Immature natural killer cell (primary cell): ENCODE data around the gene TAS2R41. TPM values are rescaled to one million over a fixed set of nuclear protein-coding genes. Genes with fewer than 3 reads are reported as not detected.
"Not testable (repeated sequence)": the region's sequence is repeated elsewhere in the genome, so short reads cannot be mapped to it uniquely, and the experiment has no call there.

Experiments used
- DNase-seq, 3 donors: peaks; one replicate each; pipeline ENCODE4 v3.0.0; 2022; ENCODE audit warnings: mixed read lengths in 1 of 3
- H3K27ac Mint-ChIP-seq, 6 donors: one replicate each; pipeline ENCODE4 v1.8.0; 2020; ENCODE audit warnings: mixed read lengths in 6 of 6, mild to moderate bottlenecking in 5 of 6, inconsistent platforms in 4 of 6, moderate library complexity in 3 of 6
- H3K27me3 Mint-ChIP-seq, 3 donors: one replicate each; pipeline ENCODE4 v1.8.0; 2020 to 2021; ENCODE audit warnings: low read depth in 3 of 3, mild to moderate bottlenecking in 3 of 3, mixed read lengths in 3 of 3, moderate library complexity in 3 of 3, inconsistent platforms in 1 of 3
- H3K36me3 Mint-ChIP-seq, 3 donors: one replicate each; pipeline ENCODE4 v1.8.0; 2020; ENCODE audit warnings: mixed read lengths in 3 of 3, inconsistent platforms in 2 of 3, mild to moderate bottlenecking in 2 of 3
- H3K4me1 Mint-ChIP-seq, 2 donors: one replicate each; pipeline ENCODE4 v1.8.0; 2020; ENCODE audit warnings: inconsistent platforms in 2 of 2, mild to moderate bottlenecking in 2 of 2, mixed read lengths in 2 of 2, moderate library complexity in 1 of 2
- H3K4me3 Mint-ChIP-seq, 5 donors: one replicate each; pipeline ENCODE4 v1.8.0; 2020; ENCODE audit warnings: mild to moderate bottlenecking in 5 of 5, mixed read lengths in 5 of 5, inconsistent platforms in 3 of 5, moderate library complexity in 3 of 5
- H3K9me3 Mint-ChIP-seq, 6 donors: one replicate each; pipeline ENCODE4 v1.8.0; 2020; ENCODE audit warnings: mild to moderate bottlenecking in 6 of 6, mixed read lengths in 6 of 6, inconsistent platforms in 4 of 6, moderate library complexity in 3 of 6
- polyA plus RNA-seq, 3 donors: library from polyadenylated mRNA; unstranded; fragments of 300-500 nt; fragmentation: Illumina TruSeq; gene quantifications; one replicate each; pipeline ENCODE4 v1.2.3, GENCODE V29; 2021

TAS2R41 gene
- polyA plus RNA-seq, 3 donors from 2014 or later = not detected

GRCh38 chr7:143507534-143508055 is 29.9 kb downstream of the TAS2R41 start:
- Mint-ChIP-seq H3K27me3 (peaks cover 0 to 8% (median 2%) of the 10 kb centered on the region in 3 donors), H3K36me3 (no peaks in the 10 kb centered on the region), H3K4me1 (no peaks in the 10 kb centered on the region), H3K9me3 (no peaks in the 10 kb centered on the region), H3K27ac (no peak overlapping the region), H3K4me3 (no peak overlapping the region)
- DNase-seq = no peak

DNA sequence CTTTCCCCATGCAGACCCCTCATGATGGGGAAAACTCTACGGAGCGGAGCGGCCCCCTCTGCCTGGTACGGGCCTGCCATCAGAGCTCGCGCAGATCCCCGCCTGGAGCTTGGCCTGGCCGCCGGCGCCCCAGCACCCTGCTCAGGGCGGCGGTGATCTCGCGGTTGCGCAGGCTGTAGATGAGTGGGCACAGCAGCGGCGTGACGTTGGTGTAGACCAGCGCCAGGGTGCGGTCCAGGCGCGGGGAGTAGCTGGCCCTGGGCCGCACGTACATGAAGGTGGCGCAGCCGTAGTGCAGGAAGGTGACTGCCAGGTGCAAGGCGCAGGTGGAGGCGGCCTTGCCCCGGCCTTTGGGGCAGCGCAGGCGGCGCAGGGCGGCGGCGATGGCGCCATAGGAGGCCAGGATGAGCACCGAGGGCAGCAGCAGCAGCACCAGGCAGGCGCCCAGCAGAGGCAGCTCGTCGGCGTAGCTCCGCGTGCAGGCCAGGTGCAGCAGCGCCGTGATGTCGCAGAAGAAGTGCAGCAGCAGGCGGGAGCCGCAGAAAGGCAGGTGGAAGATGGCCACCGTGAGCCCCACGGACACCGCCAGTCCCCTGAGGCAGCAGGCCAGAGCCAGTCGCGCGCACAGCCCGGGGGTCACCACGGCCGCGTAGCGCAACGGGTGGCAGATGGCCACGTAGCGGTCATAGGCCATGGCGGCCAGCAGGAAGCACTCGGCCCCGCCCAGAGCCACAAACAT is 33.4 kb downstream of the TAS2R41 start:
- no peaks in the 10 kb centered on the region for H3K4me1 Mint-ChIP-seq
- H3K4me3 Mint-ChIP-seq = no peak overlapping the region

DNA sequence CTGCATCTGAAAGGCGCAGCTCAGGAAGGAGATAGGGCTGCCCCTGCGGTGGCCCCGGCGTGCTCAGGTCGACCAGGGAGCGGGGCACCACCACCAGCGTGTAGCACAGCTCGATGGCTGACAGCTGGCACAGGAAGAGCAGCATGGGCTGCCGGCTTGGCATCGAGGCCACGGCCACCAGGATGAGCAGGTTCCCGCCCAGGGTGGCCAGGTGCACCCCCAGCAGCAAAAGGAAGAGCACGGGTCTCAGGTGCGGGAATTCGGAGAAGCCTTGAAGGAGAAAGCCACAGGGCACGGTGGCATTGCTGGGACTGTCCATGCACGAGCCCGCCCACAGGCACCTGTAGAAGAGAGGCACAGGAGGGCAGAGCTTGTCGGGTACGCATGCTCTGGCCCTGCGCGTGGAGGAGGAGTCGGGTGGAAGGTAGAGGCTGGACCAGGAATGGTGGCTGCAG is 33.9 kb downstream of the TAS2R41 start:
- H3K27me3 Mint-ChIP-seq = peaks cover 0 to 3% (median 2%) of the 10 kb centered on the region in 3 donors
- no peaks in the 10 kb centered on the region for H3K9me3 Mint-ChIP-seq
- no peaks in the 10 kb centered on the region for H3K36me3 Mint-ChIP-seq
- H3K27ac Mint-ChIP-seq = no peak overlapping the region
- H3K4me1 Mint-ChIP-seq = no peaks in the 10 kb centered on the region
- DNase-seq = no peak
- H3K4me3 Mint-ChIP-seq = no peak overlapping the region

More for the DNA sequence above, 33.4 kb downstream of the TAS2R41 start:
- DNase-seq = no peak
- Mint-ChIP-seq H3K9me3 (no peaks in the 10 kb centered on the region), H3K27ac (no peak overlapping the region), H3K27me3 (peaks cover 0 to 4% (median 3%) of the 10 kb centered on the region in 3 donors), H3K36me3 (no peaks in the 10 kb centered on the region)

DNA sequence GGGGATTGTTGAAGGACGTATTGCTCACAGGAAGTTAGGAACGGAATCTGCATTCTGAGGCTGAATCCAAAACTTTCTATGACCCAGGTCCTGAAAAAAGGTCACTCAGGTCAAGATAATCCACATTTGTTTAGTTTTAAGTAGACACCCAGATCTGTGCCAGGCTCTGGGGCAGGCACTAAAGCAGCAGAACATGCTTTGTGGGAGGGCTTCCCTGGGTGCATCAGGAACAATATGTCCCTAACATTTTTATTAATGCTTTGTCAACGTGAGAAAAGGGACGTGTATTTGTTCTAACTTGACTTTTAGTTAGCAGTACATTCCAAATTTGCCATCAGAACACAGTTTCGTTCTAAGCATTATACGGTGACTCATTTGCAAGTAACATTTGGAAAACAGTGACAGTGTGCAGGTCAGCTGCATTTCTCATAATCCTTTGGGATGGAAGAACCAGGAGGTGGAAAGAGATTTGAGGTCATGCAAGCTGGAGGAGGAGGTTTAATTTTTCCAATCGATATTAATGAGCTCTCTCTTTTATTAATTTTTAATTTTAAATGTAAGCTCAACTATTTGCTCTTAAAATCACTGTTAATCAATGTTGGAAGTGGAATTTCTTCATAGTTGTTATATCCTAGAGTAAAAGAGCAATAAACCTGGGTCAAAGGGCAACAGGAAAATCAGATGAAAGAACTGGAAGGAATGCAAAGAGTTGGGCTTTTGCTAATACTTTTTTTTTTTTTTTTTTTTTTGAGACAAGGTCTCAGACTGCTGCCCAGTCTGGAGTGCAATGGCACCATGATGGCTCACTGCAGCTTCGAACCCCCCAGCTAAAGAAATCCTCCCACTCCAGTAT is 35.0 kb downstream of the TAS2R41 start:
- Mint-ChIP-seq H3K27me3 (peaks cover 0 to 2% (median 2%) of the 10 kb centered on the region in 3 donors), H3K9me3 (no peaks in the 10 kb centered on the region), H3K4me3 (no peak overlapping the region), H3K27ac (no peak overlapping the region), H3K4me1 (no peaks in the 10 kb centered on the region), H3K36me3 (no peaks in the 10 kb centered on the region)
- no peak for DNase-seq

- peaks cover 0 to 2% (median 0%) of the 10 kb centered on the region in 3 donors for H3K27me3 Mint-ChIP-seq
- H3K4me3 Mint-ChIP-seq = no peak overlapping the region
- no peaks in the 10 kb centered on the region for H3K9me3 Mint-ChIP-seq
- no peak overlapping the region for H3K27ac Mint-ChIP-seq
- no peaks in the 10 kb centered on the region for H3K4me1 Mint-ChIP-seq
- H3K36me3 Mint-ChIP-seq = no peaks in the 10 kb centered on the region
- DNase-seq = no peak
These were observed 36.8 kb downstream of the TAS2R41 start for GRCh38 chr7:143514487-143514886.

DNA sequence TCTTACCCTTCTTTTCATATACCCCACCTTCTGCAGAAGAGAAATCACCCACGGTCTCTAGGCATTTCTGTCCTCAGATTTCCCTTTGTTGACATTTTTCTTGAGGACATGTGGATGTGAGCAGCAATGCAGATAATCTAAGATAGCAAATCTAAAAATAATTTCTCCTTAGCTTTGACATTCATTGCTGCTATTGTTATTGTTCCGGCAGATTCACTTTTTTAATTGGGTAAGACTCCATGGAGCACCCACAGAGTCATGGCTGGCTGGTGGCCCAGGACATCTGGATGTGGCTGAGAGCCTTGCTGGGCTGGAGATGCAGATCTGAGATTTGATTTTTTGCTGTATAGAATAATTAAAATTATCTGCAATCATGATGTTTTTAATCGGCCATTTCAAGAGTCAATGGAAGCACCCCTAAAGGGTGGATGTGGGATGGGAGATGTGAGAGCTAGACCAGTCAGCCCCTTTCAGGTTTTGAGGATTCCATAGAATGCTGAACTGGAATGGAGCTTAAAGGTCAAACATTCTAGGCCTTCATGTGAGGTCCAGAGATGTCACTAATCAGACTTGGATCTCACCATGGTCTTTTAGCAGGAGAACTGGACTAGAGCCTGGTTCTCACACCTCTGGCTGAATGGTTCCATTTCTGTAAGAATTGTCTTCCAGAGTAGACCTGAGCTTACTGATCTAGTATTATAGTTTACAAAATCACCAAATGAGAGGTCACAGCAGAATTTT is 37.5 kb downstream of the TAS2R41 start:
- H3K36me3 Mint-ChIP-seq = no peaks in the 10 kb centered on the region
- no peak overlapping the region for H3K27ac Mint-ChIP-seq
- no peak overlapping the region for H3K4me3 Mint-ChIP-seq
- no peaks in the 10 kb centered on the region for H3K4me1 Mint-ChIP-seq
- no peaks in the 10 kb centered on the region for H3K9me3 Mint-ChIP-seq
- DNase-seq = no peak
- H3K27me3 Mint-ChIP-seq = peaks cover 0 to 3% (median 2%) of the 10 kb centered on the region in 3 donors

DNA sequence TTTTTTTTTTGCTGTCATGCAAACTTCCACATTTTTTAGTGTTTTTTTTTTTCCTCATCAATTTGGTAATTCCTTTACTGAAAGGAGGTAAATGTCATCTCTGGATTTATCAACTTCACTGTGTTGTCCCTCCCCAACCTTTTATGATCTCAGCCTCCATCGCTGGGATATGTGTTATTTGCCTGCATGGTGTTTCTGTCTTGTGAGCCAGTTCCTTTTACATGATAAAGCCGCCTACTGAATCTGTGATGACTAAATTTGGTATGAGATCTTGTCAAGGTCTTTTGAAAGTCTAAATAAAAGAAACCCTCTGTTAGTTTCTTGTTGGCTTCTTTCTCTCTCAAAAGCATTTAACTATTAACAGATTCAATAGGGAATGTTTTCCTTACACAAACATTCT is 39.3 kb downstream of the TAS2R41 start:
- Mint-ChIP-seq H3K27me3 (peaks cover 0 to 5% (median 4%) of the 10 kb centered on the region in 3 donors), H3K36me3 (no peaks in the 10 kb centered on the region), H3K4me1 (no peaks in the 10 kb centered on the region), H3K4me3 (no peak overlapping the region), H3K9me3 (no peaks in the 10 kb centered on the region), H3K27ac (no peak overlapping the region)
- no peak for DNase-seq

- H3K27ac Mint-ChIP-seq = no peak overlapping the region
- H3K27me3 Mint-ChIP-seq = peaks cover 0 to 5% (median 4%) of the 10 kb centered on the region in 3 donors
- no peaks in the 10 kb centered on the region for H3K9me3 Mint-ChIP-seq
- no peaks in the 10 kb centered on the region for H3K36me3 Mint-ChIP-seq
- H3K4me3 Mint-ChIP-seq = no peak overlapping the region
- no peak for DNase-seq
- H3K4me1 Mint-ChIP-seq = no peaks in the 10 kb centered on the region
These were observed 40.8 kb downstream of the TAS2R41 start for GRCh38 chr7:143518521-143518920.

- H3K9me3 Mint-ChIP-seq = no peaks in the 10 kb centered on the region
- no peak for DNase-seq
- H3K27ac Mint-ChIP-seq = no peak overlapping the region
- H3K4me1 Mint-ChIP-seq = no peaks in the 10 kb centered on the region
- H3K27me3 Mint-ChIP-seq = peaks cover 0 to 5% (median 2%) of the 10 kb centered on the region in 3 donors
- H3K4me3 Mint-ChIP-seq = no peak overlapping the region
- no peaks in the 10 kb centered on the region for H3K36me3 Mint-ChIP-seq
These were observed 41.3 kb downstream of the TAS2R41 start for GRCh38 chr7:143518941-143519340.

GRCh38 chr7:143519411-143520131 is 41.9 kb downstream of the TAS2R41 start:
- H3K27ac Mint-ChIP-seq = no peak overlapping the region
- H3K36me3 Mint-ChIP-seq = no peaks in the 10 kb centered on the region
- DNase-seq = no peak
- peaks cover 0 to 5% (median 2%) of the 10 kb centered on the region in 3 donors for H3K27me3 Mint-ChIP-seq
- no peaks in the 10 kb centered on the region for H3K9me3 Mint-ChIP-seq
- H3K4me1 Mint-ChIP-seq = no peaks in the 10 kb centered on the region
- no peak overlapping the region for H3K4me3 Mint-ChIP-seq

GRCh38 chr7:143522309-143522916 is 44.7 kb downstream of the TAS2R41 start:
- H3K4me3 Mint-ChIP-seq, H3K9me3 Mint-ChIP-seq, H3K27me3 Mint-ChIP-seq, H3K36me3 Mint-ChIP-seq, H3K27ac Mint-ChIP-seq, DNase-seq, H3K4me1 Mint-ChIP-seq: not testable (repeated sequence)
